Measurements from ENCODE around the gene ADM5. TPM values are rescaled to one million over a fixed set of nuclear protein-coding genes. Genes with fewer than 3 reads are reported as not detected.

Gene ADM5
- total RNA-seq, 1 donor from 2014 or later, result 4.8 TPM

Other genes starting within 250 kb of the ADM5 start
- gene SLC17A7, start 248.1 kb upstream of the ADM5 start, total RNA-seq, result 0.07 and 0.09 TPM in 2 replicates
- gene PIH1D1, start 237.8 kb upstream of the ADM5 start, total RNA-seq, result 146 and 150 TPM in 2 replicates
- gene ALDH16A1, start 236.4 kb upstream of the ADM5 start, total RNA-seq, result 45.5 and 47.5 TPM in 2 replicates
- 271 and 275 TPM in 2 replicates for gene FLT3LG, start 215.4 kb upstream of the ADM5 start, total RNA-seq
- 2,471 and 2,495 TPM in 2 replicates for gene RPL13A, start 202.0 kb upstream of the ADM5 start, total RNA-seq
- 2,021 and 2,052 TPM in 2 replicates for gene RPS11, start 193.2 kb upstream of the ADM5 start, total RNA-seq
- 7.4 and 8.5 TPM in 2 replicates for gene FCGRT, start 176.9 kb upstream of the ADM5 start, total RNA-seq
- gene RCN3, start 161.6 kb upstream of the ADM5 start, total RNA-seq, result 3.0 and 3.9 TPM in 2 replicates
- gene NOSIP, start 109.0 kb upstream of the ADM5 start, total RNA-seq, result 172 and 174 TPM in 2 replicates
- 0.82 and 1.1 TPM in 2 replicates for gene PRRG2, start 108.3 kb upstream of the ADM5 start, total RNA-seq
- gene PRR12, start 98.4 kb upstream of the ADM5 start, total RNA-seq, result 42.0 and 43.3 TPM in 2 replicates
- 6.8 and 9.3 TPM in 2 replicates for gene RRAS, start 49.5 kb upstream of the ADM5 start, total RNA-seq
- 61.9 and 65.4 TPM in 2 replicates for gene SCAF1, start 47.4 kb upstream of the ADM5 start, total RNA-seq
- gene IRF3, start 23.7 kb upstream of the ADM5 start, total RNA-seq, result 135 and 158 TPM in 2 replicates
- gene BCL2L12, start 23.7 kb upstream of the ADM5 start, total RNA-seq, result 70.4 and 75.7 TPM in 2 replicates
- 173 and 187 TPM in 2 replicates for gene PRMT1, start 12.3 kb upstream of the ADM5 start, total RNA-seq
- 2.4 and 3.8 TPM in 2 replicates for gene CPT1C, start 1.5 kb downstream of the ADM5 start, total RNA-seq
- gene TSKS, start 73.7 kb downstream of the ADM5 start, total RNA-seq, result 2.9 and 3.3 TPM in 2 replicates
- gene AP2A1, start 77.4 kb downstream of the ADM5 start, total RNA-seq, result 70.9 and 73.8 TPM in 2 replicates
- gene FUZ, start 123.7 kb downstream of the ADM5 start, total RNA-seq, result 11.3 and 11.5 TPM in 2 replicates
- 54.1 and 56.1 TPM in 2 replicates for gene MED25, start 128.7 kb downstream of the ADM5 start, total RNA-seq
- gene PTOV1, start 161.6 kb downstream of the ADM5 start, total RNA-seq, result 90.5 and 96.0 TPM in 2 replicates
- gene PNKP, start 178.0 kb downstream of the ADM5 start, total RNA-seq, result 146 and 160 TPM in 2 replicates
- 15.8 and 18.4 TPM in 2 replicates for gene AKT1S1, start 187.8 kb downstream of the ADM5 start, total RNA-seq
- 22.9 and 26.6 TPM in 2 replicates for gene TBC1D17, start 188.1 kb downstream of the ADM5 start, total RNA-seq
- 1.9 and 2.1 TPM in 2 replicates for gene IL4I1, start 207.3 kb downstream of the ADM5 start, total RNA-seq
- 10.7 and 11.3 TPM in 2 replicates for gene ATF5, start 239.6 kb downstream of the ADM5 start, total RNA-seq
- 126 and 138 TPM in 2 replicates for gene NUP62, start 239.9 kb downstream of the ADM5 start, total RNA-seq

All from T-helper 2 cell treated with Interferon-gamma antibody and Interleukin-4, amounts not matched to agents 100 ng/mL and 5 ng/mL, for 36 hours (primary cell).